Activated CD4-positive, alpha-beta T cell treated with anti-CD3 and anti-CD28 coated beads, Interleukin-2, Interleukin-4, amounts not matched to agents 100 ng/mL and 50 ng/mL, durations not matched to agents 16 hours and 8 hours (primary cell): ENCODE results near the gene SLX4.
A peak's percentile ranks its signal among the peaks of the same experiment; 100 is the strongest.

Experiments used
- DNase-seq: peaks from one replicate; pipeline ENCODE4 v3.0.0-alpha.2; 2020; ENCODE audit warnings: low spot score

SLX4 gene

GRCh38 chr16:3582276-3583165 is 28.9 kb downstream of the SLX4 start:
- DNase-seq, result no peak

- DNase-seq, result no peak
Observed at GRCh38 chr16:3581392-3581791, 30.0 kb downstream of the SLX4 start.

- DNase-seq, result no peak
Observed at GRCh38 chr16:3580686-3581085, 30.7 kb downstream of the SLX4 start.

GRCh38 chr16:3580251-3580651 is 31.2 kb downstream of the SLX4 start:
- no peak for DNase-seq

- DNase-seq, result no peak
Observed at GRCh38 chr16:3579776-3580175, 31.6 kb downstream of the SLX4 start.

- DNase-seq, result peak; percentile 75
Observed at GRCh38 chr16:3578610-3579551, 32.5 kb downstream of the SLX4 start.

- peak; percentile 54 for DNase-seq
Observed at GRCh38 chr16:3578121-3578520, 33.3 kb downstream of the SLX4 start.

- peak; percentile 63 for DNase-seq
Observed at GRCh38 chr16:3577302-3577752, 34.1 kb downstream of the SLX4 start, which contains the start of gene NLRC3. NLRC3 (minus strand) TSS chr16:3577403; CDS start chr16:3565036, 12,367 bp downstream.

- DNase-seq, result no peak
Observed at GRCh38 chr16:3576211-3576610, 35.2 kb downstream of the SLX4 start.

GRCh38 chr16:3575491-3575890 is 35.9 kb downstream of the SLX4 start:
- no peak for DNase-seq

GRCh38 chr16:3574195-3574594 is 37.2 kb downstream of the SLX4 start:
- DNase-seq, result no peak

- no peak for DNase-seq
Observed at GRCh38 chr16:3573146-3573815, 38.1 kb downstream of the SLX4 start.

GRCh38 chr16:3570420-3571062 is 40.9 kb downstream of the SLX4 start:
- no peak for DNase-seq

- no peak for DNase-seq
Observed at GRCh38 chr16:3569851-3570250, 41.6 kb downstream of the SLX4 start.

GRCh38 chr16:3566990-3567389 is 44.4 kb downstream of the SLX4 start:
- DNase-seq, result no peak

- DNase-seq, result no peak
Observed at GRCh38 chr16:3564889-3565141, 46.6 kb downstream of the SLX4 start.

- DNase-seq, result no peak
Observed at GRCh38 chr16:3564130-3564888, 47.1 kb downstream of the SLX4 start.

- no peak for DNase-seq
Observed at GRCh38 chr16:3562914-3563480, 48.4 kb downstream of the SLX4 start.

GRCh38 chr16:3561626-3562025 is 49.8 kb downstream of the SLX4 start:
- DNase-seq, result no peak

GRCh38 chr16:3554351-3554928 is 57.0 kb downstream of the SLX4 start:
- no peak for DNase-seq
